GM12875 (cell line): ENCODE data around the gene RRP9.
A peak's percentile ranks its signal among the peaks of the same experiment; 100 is the strongest.
"Not testable (repeated sequence)": the region's sequence is repeated elsewhere in the genome, so short reads cannot be mapped to it uniquely, and the experiment has no call there.

Source experiments
- H3K4me3 ChIP-seq: one replicate; pipeline ENCODE4 v1.5.1; 2011; ENCODE audit warnings: low read depth, low read length, control low read depth
- TF ChIP-seq, protein P1 (sequence below): IDR thresholded peaks from 2 replicates; pipeline ENCODE4 v1.5.1; 2011; ENCODE audit warnings: low read depth, mild to moderate bottlenecking, control low read depth, inconsistent platforms, low read length, moderate library complexity, borderline replicate concordance; ENCODE audit not compliant: insufficient read depth

Gene RRP9, protein sequence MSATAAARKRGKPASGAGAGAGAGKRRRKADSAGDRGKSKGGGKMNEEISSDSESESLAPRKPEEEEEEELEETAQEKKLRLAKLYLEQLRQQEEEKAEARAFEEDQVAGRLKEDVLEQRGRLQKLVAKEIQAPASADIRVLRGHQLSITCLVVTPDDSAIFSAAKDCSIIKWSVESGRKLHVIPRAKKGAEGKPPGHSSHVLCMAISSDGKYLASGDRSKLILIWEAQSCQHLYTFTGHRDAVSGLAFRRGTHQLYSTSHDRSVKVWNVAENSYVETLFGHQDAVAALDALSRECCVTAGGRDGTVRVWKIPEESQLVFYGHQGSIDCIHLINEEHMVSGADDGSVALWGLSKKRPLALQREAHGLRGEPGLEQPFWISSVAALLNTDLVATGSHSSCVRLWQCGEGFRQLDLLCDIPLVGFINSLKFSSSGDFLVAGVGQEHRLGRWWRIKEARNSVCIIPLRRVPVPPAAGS

DNA sequence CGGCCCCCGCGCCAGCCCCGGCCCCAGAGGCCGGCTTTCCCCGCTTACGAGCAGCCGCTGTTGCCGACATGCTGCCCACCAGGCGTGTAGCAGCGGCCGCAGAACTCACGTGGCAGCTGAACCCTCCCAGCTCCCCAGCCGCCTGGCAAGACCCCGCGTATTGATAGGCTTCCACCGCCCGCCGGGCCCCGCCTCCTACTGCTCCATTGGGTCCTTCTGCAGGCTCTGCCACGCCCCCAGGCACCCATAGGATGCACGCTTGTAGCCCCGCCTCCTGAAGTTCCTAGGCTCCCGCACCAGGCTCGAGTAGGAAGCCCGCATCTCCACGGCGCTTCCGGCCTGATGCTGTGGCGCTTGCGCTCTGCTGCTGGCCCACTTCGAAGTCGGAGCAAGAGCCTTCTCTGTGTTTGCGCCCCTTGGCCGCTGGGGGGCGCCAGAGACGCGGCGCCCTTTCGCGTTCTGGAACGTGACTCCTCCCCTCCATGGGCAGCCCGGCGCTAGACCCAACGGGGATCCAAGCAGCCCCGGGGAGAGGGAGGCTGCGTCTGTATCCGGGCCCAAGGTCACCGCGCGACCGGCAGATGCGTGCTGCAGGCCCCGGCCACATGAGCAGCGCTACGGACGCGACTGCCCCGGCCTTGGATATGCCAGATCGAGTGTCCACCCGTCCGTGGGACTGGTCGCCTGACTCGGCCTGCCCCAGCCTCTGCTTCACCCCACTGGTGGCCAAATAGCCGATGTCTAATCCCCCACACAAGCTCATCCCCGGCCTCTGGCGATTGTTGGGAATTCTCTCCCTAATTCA is at the start of gene RRP9, which contains the start of gene PARP3:
Gene RRP9 (minus strand): TSS at position 107 of the 805 bp plus-strand sequence. CDS start 37 bp downstream, at position 70.
Gene PARP3 (plus strand): TSS at position 566 of the 805 bp plus-strand sequence. CDS start 993 bp downstream, outside the sequence.
- peak within 1 kb of the TSS; percentile 95 for H3K4me3 ChIP-seq
- TF ChIP-seq, protein P1, sequence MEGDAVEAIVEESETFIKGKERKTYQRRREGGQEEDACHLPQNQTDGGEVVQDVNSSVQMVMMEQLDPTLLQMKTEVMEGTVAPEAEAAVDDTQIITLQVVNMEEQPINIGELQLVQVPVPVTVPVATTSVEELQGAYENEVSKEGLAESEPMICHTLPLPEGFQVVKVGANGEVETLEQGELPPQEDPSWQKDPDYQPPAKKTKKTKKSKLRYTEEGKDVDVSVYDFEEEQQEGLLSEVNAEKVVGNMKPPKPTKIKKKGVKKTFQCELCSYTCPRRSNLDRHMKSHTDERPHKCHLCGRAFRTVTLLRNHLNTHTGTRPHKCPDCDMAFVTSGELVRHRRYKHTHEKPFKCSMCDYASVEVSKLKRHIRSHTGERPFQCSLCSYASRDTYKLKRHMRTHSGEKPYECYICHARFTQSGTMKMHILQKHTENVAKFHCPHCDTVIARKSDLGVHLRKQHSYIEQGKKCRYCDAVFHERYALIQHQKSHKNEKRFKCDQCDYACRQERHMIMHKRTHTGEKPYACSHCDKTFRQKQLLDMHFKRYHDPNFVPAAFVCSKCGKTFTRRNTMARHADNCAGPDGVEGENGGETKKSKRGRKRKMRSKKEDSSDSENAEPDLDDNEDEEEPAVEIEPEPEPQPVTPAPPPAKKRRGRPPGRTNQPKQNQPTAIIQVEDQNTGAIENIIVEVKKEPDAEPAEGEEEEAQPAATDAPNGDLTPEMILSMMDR = peak; percentile 98

DNA sequence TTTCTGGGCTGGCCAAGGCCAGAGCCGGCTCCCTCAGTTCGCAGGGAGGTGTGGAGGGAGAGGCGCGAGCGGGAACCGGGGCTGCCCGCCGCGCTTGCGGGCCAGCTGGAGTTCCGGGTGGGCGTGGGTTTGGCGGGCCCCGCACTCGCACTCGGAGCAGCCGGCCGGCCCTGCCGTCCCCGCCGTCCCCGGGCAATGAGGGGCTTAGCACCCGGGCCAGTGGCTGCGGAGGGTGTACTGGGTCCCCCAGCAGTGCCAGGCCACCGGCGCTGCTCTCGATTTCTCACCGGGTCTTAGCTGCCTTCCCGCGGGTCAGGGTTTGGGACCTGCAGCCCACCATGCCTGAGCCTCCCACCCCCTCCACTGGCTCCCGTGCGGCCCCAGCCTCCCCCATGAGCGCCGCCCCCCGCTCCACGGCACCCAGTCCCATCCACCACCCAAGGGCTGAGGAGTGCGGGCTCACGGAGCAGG is 48.8 kb upstream of the RRP9 start:
- H3K4me3 ChIP-seq = not testable (repeated sequence)

DNA sequence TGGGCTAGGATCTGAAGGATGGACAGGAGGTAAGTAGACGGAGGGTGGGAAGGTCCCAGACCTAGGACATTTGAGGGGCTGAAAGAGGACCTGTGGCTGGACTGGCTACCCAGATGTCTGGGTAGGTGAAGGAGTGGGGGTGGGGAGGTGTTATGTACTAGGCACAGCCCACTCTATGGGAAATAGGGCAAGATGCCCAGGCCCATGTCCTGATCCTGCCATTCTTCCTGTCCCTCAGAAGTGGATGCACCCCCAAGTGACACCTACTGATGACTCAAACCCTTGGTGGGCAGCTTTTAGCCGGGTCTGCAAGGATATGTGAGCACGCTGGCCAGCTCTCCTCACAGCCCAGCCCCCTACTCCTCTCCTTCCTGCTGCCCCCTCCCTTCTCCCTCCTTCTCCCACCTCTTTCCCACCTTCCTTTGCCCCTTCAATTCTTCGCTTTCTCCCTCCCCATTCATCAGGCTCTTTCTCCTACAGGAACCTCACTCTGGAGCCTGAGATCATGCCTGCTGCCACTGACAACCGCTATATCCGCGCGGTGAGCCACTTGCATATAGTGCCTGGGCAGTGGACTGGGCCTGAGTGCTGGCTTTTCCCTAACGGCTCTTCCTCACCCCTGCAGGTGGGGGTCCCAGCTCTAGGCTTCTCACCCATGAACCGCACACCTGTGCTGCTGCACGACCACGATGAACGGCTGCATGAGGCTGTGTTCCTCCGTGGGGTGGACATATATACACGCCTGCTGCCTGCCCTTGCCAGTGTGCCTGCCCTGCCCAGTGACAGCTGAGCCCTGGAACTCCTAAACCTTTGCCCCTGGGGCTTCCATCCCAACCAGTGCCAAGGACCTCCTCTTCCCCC is 46.8 kb upstream of the RRP9 start:
- TF ChIP-seq, protein P1 = no peak
- H3K4me3 ChIP-seq = no peak overlapping the region

DNA sequence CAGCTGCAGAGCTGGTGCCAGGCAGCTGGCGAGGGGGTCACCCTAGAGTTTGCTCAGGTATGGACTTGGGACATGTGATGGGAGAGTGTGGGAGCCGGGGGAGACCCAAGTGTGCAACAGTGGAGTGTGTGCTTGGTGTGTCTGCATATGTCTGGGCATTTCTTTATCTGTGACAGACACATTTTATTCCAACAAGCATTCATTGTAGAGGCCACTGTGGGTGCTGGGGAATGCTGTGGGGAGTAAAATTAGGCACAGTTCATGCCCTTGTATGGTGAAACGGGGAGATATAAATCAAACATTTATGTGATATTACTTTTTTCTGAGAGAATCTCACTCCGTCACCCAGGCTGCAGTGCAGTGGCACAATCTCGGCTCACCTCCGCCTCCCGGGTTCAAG is 45.9 kb upstream of the RRP9 start:
- no peak overlapping the region for H3K4me3 ChIP-seq
- TF ChIP-seq, protein P1 = no peak

DNA sequence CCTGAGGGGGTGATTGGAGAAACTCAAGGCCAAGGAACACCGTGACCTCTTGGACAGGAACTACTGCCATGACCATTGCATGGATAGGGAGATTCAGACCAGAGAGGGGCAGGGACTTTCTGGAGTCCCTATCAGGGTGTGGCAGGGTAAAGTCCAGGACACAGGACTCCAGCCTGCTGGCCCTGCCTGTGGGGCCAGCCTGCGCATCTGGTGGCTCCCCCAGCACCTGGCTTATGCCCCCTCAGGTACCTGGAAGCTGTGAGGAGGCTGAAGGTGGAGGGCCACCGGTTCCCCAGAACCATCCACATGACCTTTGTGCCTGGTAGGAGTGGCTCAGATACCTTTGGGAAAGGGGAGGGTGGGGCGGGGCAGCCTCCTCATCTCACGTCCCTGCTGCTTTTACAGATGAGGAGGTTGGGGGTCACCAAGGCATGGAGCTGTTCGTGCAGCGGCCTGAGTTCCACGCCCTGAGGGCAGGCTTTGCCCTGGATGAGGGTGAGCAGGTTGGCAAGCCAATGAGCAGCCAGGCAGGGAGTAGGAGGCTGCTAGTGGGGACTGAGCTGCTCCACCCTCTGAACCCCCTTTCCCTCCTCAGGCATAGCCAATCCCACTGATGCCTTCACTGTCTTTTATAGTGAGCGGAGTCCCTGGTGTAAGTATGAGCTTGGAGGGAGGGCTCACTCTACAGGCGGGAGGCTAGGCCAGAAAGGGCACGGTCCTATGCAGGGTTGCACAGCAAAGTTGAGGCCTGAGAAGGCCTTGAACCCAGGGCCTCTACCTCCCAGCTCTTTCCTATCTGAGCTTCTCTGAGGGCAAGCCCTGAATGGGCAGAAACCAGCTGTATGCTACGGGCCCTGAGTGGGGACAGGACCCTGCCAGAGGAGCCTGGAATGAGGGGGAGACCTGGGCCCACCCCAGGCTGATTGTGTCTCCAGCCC is 44.6 kb upstream of the RRP9 start:
- H3K4me3 ChIP-seq = no peak overlapping the region
- TF ChIP-seq, protein P1 = no peak

DNA sequence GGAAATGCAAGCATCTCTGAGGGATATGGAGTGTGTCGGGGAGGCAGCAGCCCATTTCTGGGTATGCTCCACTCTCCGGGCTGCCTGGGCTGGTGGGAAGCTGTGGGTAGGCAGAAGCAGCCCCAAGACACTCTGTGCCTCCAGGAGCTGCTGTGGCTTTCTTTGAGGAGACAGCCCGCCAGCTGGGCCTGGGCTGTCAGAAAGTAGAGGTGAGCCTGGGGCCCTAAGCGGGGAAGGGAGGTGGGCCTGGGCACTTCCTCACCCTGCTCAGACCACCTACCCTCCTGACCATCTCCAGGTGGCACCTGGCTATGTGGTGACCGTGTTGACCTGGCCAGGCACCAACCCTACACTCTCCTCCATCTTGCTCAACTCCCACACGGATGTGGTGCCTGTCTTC is 43.4 kb upstream of the RRP9 start:
- TF ChIP-seq, protein P1 = no peak
- no peak overlapping the region for H3K4me3 ChIP-seq
